ENCODE results near the gene UBXN7.
"Not testable (repeated sequence)": the region's sequence is repeated elsewhere in the genome, so short reads cannot be mapped to it uniquely, and the experiment has no call there.

Gene UBXN7

DNA sequence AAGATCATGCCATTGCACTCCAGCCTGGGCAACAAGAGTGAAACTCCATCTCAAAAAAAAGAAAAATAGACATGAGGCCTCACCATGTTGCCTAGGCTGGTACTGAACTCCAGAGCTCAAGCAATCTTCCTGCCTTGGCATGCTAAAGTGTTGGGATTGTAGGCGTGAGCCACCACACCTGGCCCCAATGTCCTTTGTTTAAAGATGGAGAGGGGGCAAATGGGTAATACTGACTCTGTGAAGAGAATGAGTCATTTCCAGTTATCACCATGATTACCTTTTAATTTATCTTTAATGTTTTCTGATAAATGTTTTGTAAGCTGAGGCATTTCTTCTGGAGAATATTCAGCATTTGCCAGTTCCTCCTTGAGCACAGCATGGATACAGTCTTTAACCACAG, 116.4 kb downstream of the UBXN7 start:
- Mint-ChIP-seq H3K36me3 (ENCODE audit: insufficient read depth) (peaks cover 29% of the 10 kb centered on the region), H3K9me3 (no peaks in the 10 kb centered on the region), H3K4me1 (ENCODE audit: low read depth in 2 of 2) (peaks cover 11 to 12% of the 10 kb centered on the region in 2 donors), H3K4me3 (no peak overlapping the region), H3K27me3 (no peaks in the 10 kb centered on the region), H3K27ac (no peak overlapping the region)
- DNase-seq (no peak), ATAC-seq (replicated peaks) (no peak)

DNA sequence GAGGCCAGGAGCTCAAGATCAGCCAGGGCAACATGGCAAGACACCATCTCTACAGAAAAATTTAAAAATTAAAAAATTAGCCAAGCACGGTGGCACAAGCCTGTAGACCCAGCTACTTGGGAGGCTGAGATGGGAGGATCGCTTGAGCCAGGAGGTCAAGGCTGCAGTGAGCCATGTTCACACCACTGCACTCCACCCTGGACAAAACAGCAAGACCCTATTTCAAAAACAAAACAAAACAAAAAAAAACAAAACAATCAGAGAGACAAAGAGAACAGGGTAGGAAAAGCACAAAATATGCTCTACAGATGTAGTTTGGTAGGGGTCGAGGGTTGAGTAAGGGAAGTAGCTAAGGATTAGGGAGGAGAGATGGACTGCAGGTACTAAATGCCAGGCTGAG, 117.6 kb downstream of the UBXN7 start:
- Mint-ChIP-seq H3K36me3 (ENCODE audit: insufficient read depth) (peaks cover 25% of the 10 kb centered on the region), H3K27me3 (no peaks in the 10 kb centered on the region), H3K4me1 (ENCODE audit: low read depth in 2 of 2) (peaks cover 11 to 12% of the 10 kb centered on the region in 2 donors), H3K9me3 (no peaks in the 10 kb centered on the region), H3K4me3 (no peak overlapping the region), H3K27ac (peak overlapping the region; percentile 14 to 15)
- DNase-seq (no peak), ATAC-seq (replicated peaks) (no peak)

DNA sequence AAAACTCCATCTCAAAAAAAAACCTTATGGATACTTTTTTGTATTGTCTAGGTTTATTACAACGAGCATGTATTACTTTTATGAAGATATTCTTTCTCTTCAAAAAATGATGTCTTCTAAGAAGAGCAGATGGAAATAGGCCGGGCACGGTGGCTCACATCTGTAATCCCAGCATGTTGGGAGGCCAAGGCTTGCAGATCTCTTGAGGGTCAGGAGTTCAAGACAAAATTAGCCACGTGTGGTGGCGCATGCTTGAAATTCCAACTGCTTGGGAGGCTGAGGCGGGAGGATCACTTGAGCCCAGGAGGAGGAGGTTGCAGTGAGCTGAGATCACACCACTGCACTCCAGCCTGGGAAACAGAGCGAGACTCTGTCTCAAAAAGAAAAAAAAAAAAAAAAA, 118.1 kb downstream of the UBXN7 start:
- Mint-ChIP-seq H3K27ac (peak overlapping the region; percentile 14 to 15), H3K4me1 (ENCODE audit: low read depth in 2 of 2) (peaks cover 10 to 11% of the 10 kb centered on the region in 2 donors), H3K36me3 (ENCODE audit: insufficient read depth) (peaks cover 21% of the 10 kb centered on the region)
- H3K9me3 Mint-ChIP-seq; H3K27me3 Mint-ChIP-seq; DNase-seq; ATAC-seq (replicated peaks); H3K4me3 Mint-ChIP-seq: not testable (repeated sequence)

DNA sequence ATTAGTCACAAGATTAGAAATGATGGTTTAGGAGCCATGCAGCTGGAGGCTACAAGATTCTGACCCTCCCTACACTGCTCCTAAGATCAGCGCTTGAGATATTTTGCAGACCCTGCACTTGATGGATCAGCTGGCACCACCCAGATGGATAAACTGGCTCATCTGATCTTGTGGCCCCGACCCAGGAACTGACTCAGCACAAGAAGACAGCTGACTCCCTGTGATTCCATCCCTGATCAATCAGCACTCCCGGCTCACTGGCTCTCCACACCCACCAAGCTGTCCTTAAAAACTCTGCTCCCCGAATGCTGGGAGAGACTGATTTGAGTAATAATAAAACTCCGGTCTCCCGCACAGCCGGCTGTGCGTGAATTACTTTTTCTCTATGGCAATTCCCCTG, 129.3 kb downstream of the UBXN7 start:
- DNase-seq; H3K9me3 Mint-ChIP-seq; H3K4me1 Mint-ChIP-seq (ENCODE audit: low read depth in 2 of 2); H3K27ac Mint-ChIP-seq; H3K36me3 Mint-ChIP-seq (ENCODE audit: insufficient read depth); ATAC-seq (replicated peaks); H3K4me3 Mint-ChIP-seq; H3K27me3 Mint-ChIP-seq: not testable (repeated sequence)

DNA sequence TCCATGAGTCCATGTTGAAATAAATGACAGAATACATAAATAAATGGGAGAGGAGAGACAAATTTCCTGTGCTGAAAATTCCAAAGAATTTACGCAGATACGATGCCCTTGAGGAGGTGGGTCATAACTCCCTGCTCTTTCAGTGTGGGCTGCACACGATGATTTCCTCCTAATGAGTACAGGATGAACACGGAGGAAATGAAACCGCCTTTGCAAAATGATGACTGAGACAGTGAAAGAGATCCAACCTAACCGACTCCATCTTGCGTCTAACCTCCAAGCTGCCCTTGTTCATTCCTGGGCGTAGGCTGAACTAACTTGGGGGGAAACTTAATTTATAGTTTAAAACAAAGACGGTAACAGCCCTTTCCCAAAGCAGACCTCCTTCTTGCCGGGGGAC, 129.7 kb downstream of the UBXN7 start:
- not testable (repeated sequence) for H3K4me3 Mint-ChIP-seq; H3K9me3 Mint-ChIP-seq; H3K36me3 Mint-ChIP-seq (ENCODE audit: insufficient read depth); ATAC-seq (replicated peaks); H3K4me1 Mint-ChIP-seq (ENCODE audit: low read depth in 2 of 2); H3K27me3 Mint-ChIP-seq; DNase-seq
- peak overlapping the region in 1 of 2 donors; percentile 54 for H3K27ac Mint-ChIP-seq

DNA sequence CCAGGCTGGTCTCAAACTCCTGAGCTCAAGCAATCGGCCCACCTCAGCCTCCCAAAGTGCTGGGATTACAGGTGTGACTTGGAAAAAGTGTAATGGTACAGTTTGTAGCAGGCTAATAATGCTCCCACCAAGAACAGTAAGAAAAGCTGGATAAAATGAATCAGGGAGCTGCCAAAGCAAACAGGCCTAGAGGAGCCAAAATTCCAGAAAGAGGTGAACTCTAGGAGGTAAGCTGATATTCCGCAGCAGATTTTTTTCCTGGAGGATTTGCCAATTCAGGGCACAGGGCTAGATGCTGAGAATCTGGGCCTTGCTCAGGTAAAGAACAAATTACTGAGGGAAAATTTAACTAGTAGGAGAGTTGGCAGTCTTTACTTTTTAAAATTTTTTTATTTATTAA, 133.7 kb downstream of the UBXN7 start:
- H3K4me1 Mint-ChIP-seq (ENCODE audit: low read depth in 2 of 2) = no peaks in the 10 kb centered on the region
- DNase-seq (no peak), ATAC-seq (replicated peaks) (no peak)
- no peak overlapping the region for H3K27ac Mint-ChIP-seq
- no peaks in the 10 kb centered on the region for H3K9me3 Mint-ChIP-seq
- H3K36me3 Mint-ChIP-seq (ENCODE audit: insufficient read depth) = peaks cover 3% of the 10 kb centered on the region
- no peak overlapping the region for H3K4me3 Mint-ChIP-seq
- H3K27me3 Mint-ChIP-seq = no peaks in the 10 kb centered on the region

Measured in effector memory CD8-positive, alpha-beta T cell (primary cell).